ENCODE measurements around the gene EPHB2.

DNA sequence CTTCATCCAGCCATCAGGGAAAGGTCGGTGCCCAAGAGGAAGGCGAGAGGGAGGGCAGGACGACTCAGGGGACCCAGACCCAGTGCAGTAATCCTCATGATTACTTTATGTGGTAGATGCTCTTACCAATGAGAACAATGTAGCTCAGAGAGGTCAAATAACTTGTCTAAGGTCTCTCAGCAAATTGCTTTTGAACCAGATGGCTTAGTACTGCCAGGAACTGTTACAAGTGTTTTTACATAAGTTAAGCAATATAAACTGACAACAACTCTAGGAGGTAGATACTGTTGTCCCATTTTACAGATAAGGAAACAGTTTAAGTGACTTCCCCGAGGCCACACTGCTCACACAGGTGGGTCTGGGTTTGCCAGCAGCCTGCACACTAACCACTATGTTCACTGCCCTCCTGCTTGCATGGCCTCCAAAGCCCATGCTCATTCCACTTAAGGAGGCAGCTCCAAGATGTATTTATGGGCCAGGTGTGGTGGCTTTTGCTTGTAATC is 150.3 kb downstream of the EPHB2 start:
- TF ChIP-seq CTCF (IDR thresholded peaks at IDR 0.05) (no peak), POLR2A (IDR thresholded peaks at IDR 0.05) (no peak)
